ENCODE results near the gene PARG. TPM values are rescaled to one million over a fixed set of nuclear protein-coding genes. Genes with fewer than 3 reads are reported as not detected.

PARG gene
- total RNA-seq, 4 donors from 2014 or later: 13.5 to 32.0 (median 17.0) TPM

DNA sequence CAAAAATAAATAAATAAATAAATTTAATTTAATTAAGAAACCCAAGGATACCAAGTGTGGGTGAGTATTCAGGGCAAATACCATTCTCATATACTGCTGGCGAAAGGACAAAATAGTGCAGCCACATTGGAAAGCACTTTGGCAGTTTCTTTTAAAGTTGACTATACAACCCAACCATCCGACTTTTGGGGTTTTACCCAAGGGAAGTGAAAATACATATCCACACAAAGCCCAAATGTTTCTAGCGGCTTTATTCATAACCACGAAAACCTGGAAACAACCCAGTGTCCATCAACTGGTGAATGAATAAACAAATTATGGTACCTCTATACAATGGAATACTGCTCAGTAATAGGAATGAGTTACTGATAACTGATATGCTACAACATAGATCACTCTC lies 143.6 kb downstream of the PARG start:
- WGBS, 2 donors: 67 to 80% methylated on average over 4 of the region's 4 CpGs
- Histone ChIP-seq H3K4me1 (no peaks in the 10 kb centered on the region), H3K4me3 (no peak overlapping the region), H3K27ac (no peak overlapping the region), H3K27me3 (no peaks in the 10 kb centered on the region), H3K36me3 (no peaks in the 10 kb centered on the region), H3K9me3 (no peaks in the 10 kb centered on the region)
- TF ChIP-seq, protein P1, sequence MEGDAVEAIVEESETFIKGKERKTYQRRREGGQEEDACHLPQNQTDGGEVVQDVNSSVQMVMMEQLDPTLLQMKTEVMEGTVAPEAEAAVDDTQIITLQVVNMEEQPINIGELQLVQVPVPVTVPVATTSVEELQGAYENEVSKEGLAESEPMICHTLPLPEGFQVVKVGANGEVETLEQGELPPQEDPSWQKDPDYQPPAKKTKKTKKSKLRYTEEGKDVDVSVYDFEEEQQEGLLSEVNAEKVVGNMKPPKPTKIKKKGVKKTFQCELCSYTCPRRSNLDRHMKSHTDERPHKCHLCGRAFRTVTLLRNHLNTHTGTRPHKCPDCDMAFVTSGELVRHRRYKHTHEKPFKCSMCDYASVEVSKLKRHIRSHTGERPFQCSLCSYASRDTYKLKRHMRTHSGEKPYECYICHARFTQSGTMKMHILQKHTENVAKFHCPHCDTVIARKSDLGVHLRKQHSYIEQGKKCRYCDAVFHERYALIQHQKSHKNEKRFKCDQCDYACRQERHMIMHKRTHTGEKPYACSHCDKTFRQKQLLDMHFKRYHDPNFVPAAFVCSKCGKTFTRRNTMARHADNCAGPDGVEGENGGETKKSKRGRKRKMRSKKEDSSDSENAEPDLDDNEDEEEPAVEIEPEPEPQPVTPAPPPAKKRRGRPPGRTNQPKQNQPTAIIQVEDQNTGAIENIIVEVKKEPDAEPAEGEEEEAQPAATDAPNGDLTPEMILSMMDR (IDR thresholded peaks at IDR 0.05): no peak
- TF ChIP-seq POLR2A (IDR thresholded peaks at IDR 0.05): no peak
- intact Hi-C loops (cut with DNase I): no loop called here
- DNase-seq: no peak

DNA sequence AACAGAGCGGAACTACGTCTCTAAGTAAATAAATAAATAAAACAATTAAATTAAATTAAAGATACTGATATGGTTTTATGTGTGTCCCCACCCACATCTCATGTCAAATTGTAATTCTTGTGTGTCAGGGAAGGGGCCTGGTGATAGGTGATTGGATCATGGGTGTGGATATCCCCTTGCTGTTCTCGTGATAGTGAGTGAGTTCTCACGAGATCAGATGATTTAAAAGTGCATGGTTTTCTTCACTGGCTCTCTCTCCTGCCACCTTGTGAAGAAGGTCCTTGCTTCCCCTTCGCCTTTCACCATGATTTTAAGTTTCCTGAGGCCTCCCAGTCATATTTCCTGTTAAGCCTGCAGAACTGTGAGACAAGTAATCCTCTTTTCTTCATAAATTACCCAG lies 150.7 kb downstream of the PARG start:
- no peak overlapping the region for H3K27ac ChIP-seq
- H3K9me3 ChIP-seq: no peaks in the 10 kb centered on the region
- no peaks in the 10 kb centered on the region for H3K4me1 ChIP-seq
- no peaks in the 10 kb centered on the region for H3K36me3 ChIP-seq
- intact Hi-C loops (cut with DNase I): no loop called here
- no peaks in the 10 kb centered on the region for H3K27me3 ChIP-seq
- TF ChIP-seq, protein P1 (IDR thresholded peaks at IDR 0.05): no peak
- no peak for TF ChIP-seq POLR2A (IDR thresholded peaks at IDR 0.05)
- DNase-seq: no peak
- H3K4me3 ChIP-seq: no peak overlapping the region
- 65 to 67% methylated on average over 5 of the region's 5 CpGs for WGBS, 2 donors

DNA sequence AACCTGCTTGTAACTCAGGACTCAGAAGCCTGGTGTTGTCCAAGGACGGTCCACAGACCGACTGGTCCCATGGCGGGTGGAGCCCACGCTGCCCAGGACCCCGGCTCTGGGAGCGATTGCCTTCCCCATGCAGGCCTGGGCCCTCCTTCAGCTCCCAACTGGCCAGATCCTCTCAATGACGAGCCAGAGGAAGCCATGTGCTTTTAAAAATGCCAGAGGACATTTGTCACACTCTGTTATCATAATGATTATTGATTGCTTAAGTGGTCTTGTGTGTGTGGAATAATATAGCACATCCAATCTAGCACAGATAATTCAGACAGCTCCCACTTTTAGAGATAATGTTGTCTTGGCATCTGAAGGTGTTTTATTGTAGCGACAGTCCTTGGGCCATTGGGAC lies 157.1 kb downstream of the PARG start:
- H3K27me3 ChIP-seq: peaks cover 0 to 3% (median 0%) of the 10 kb centered on the region in 4 donors
- H3K9me3 ChIP-seq: no peaks in the 10 kb centered on the region
- intact Hi-C loops (cut with DNase I): no loop called here
- DNase-seq: no peak
- H3K4me3 ChIP-seq: no peak overlapping the region
- 61 to 67% methylated on average over 2 to 6 of the region's 8 CpGs for WGBS, 2 donors
- no peak overlapping the region for H3K27ac ChIP-seq
- TF ChIP-seq POLR2A (IDR thresholded peaks at IDR 0.05): no peak
- TF ChIP-seq, protein P1 (IDR thresholded peaks at IDR 0.05): no peak
- H3K4me1 ChIP-seq: no peaks in the 10 kb centered on the region
- no peaks in the 10 kb centered on the region for H3K36me3 ChIP-seq

DNA sequence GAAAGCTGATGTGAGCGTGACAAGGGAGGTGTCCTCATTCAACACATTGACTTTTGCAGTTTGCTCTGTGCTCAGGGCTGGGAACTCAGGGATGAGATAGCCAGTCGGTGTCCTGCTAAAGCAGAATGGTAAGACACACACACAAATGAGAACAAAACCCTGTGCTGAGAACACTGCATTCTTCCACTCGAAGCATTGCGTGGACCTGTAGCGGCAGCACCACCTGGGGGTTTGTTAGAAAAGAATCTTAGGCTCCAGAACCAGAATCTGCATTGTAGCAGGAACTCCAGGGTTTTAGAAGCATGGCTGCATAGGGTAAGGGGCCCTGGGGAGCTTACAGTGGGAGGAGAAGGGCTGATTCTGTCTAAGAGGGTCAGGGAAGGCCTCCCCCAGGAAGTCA lies 158.2 kb downstream of the PARG start:
- H3K4me3 ChIP-seq: no peak overlapping the region
- no peaks in the 10 kb centered on the region for H3K4me1 ChIP-seq
- WGBS, 2 donors: 57 to 58% methylated on average over 5 of the region's 5 CpGs
- peaks cover 0 to 3% (median 0%) of the 10 kb centered on the region in 4 donors for H3K27me3 ChIP-seq
- no peak for DNase-seq
- intact Hi-C loops (cut with DNase I): no loop called here
- H3K36me3 ChIP-seq: no peaks in the 10 kb centered on the region
- no peak for TF ChIP-seq POLR2A (IDR thresholded peaks at IDR 0.05)
- TF ChIP-seq, protein P1 (IDR thresholded peaks at IDR 0.05): no peak
- H3K9me3 ChIP-seq: no peaks in the 10 kb centered on the region
- no peak overlapping the region for H3K27ac ChIP-seq

DNA sequence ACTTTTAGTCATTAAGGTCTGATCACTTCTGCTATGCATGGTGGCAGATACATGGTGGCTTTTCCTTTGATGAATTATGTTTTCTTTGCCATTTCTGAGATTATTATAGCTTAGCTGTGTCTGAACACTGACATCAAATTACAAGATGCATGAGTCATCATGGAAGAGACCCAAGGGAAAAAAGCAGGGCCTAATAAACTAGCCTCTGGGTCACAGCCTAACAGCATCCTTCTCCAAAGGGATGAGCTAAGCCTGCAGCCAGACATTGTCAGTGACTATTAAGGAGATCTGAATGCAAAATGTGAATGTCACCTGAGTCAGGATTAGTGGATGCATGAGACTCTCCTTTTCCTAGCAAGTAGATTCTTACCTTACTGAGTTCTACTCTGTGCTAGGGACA lies 160.6 kb downstream of the PARG start:
- Histone ChIP-seq H3K4me3 (no peak overlapping the region), H3K27ac (no peak overlapping the region), H3K27me3 (peaks cover 0 to 3% (median 0%) of the 10 kb centered on the region in 4 donors), H3K9me3 (no peaks in the 10 kb centered on the region), H3K4me1 (no peaks in the 10 kb centered on the region), H3K36me3 (no peaks in the 10 kb centered on the region)
- no peak for DNase-seq
- TF ChIP-seq POLR2A (IDR thresholded peaks at IDR 0.05): no peak
- TF ChIP-seq, protein P1 (IDR thresholded peaks at IDR 0.05): no peak
- intact Hi-C loops (cut with DNase I): no loop called here
